Thoracic aorta (tissue), 2 donors: ENCODE results near the gene CNOT8. TPM values are rescaled to one million over a fixed set of nuclear protein-coding genes. Genes with fewer than 3 reads are reported as not detected.

Experiments
- ATAC-seq: fragments of 150-250 bp; one replicate; pipeline ENCODE4 v1.8.0; 2017; ENCODE audit warnings: low read depth; ENCODE audit not compliant: insufficient number of reproducible peaks, low FRiP score
- DNase-seq: peaks from one replicate; pipeline ENCODE4 v3.0.0-alpha.2; 2020; ENCODE audit warnings: low spot score
- H3K27ac ChIP-seq, 2 donors: fragments of 200-600 bp; sonication (generic); 1 replicate in 1 of 2; 2 replicates in 1 of 2; pipeline ENCODE4 v1.5.1; 2016; ENCODE audit warnings: mild to moderate bottlenecking in 2 of 2, moderate library complexity in 2 of 2
- H3K27me3 ChIP-seq: fragments of 200-600 bp; sonication (generic); replicated peaks from 2 replicates; pipeline ENCODE4 v1.6.0; 2016; ENCODE audit warnings: mild to moderate bottlenecking; ENCODE audit not compliant: insufficient read depth
- H3K36me3 ChIP-seq: fragments of 200-600 bp; sonication (generic); one replicate; pipeline ENCODE4 v1.5.1; 2016
- H3K4me1 ChIP-seq, 2 donors: fragments of 200-600 bp; sonication (generic); 1 replicate in 1 of 2; 2 replicates in 1 of 2; pipeline versions ENCODE4 v1.5.1 to v1.6.0; 2016; ENCODE audit warnings: low read depth in 2 of 2, mild to moderate bottlenecking in 1 of 2; ENCODE audit not compliant: control insufficient read depth in 1 of 2
- H3K4me3 ChIP-seq: fragments of 200-600 bp; sonication (generic); 2 replicates; pipeline ENCODE4 v1.5.1; 2016; ENCODE audit warnings: mild to moderate bottlenecking
- H3K9me3 ChIP-seq: fragments of 200-600 bp; sonication (generic); 2 replicates; pipeline ENCODE4 v1.5.1; 2016
- CTCF ChIP-seq: fragments of 200-600 bp; sonication (generic); IDR thresholded peaks from one replicate; pipeline ENCODE4 v1.5.1; 2019; ENCODE audit warnings: antibody characterized with exemption
- total RNA-seq, 2 donors: library from RNA; depleted of rRNA; stranded (reverse); fragments of >200 nt; gene quantifications; one replicate each; pipeline versions ENCODE4 v1.1.0 to v1.2.3, GENCODE V29; 2016

Gene CNOT8
- total RNA-seq, 2 donors from 2014 or later, result 75.5 to 90.9 TPM

GRCh38 chr5:154868702-154869101 lies 10.3 kb downstream of the CNOT8 start:
- ATAC-seq (no peak), DNase-seq (no peak)
- TF ChIP-seq CTCF, result no peak
- no peaks in the 10 kb centered on the region for H3K9me3 ChIP-seq
- peaks cover 27% of the 10 kb centered on the region for H3K36me3 ChIP-seq
- H3K4me3 ChIP-seq, result no peak overlapping the region
- H3K4me1 ChIP-seq, result peaks cover 10 to 25% of the 10 kb centered on the region in 2 donors
- no peaks in the 10 kb centered on the region for H3K27me3 ChIP-seq
- no peak overlapping the region for H3K27ac ChIP-seq

- no peak for TF ChIP-seq CTCF
- H3K36me3 ChIP-seq, result peaks cover 45% of the 10 kb centered on the region
- no peak for ATAC-seq
Measured at GRCh38 chr5:154871734-154872133, 13.3 kb downstream of the CNOT8 start.

GRCh38 chr5:154873791-154874331 lies 15.4 kb downstream of the CNOT8 start:
- Histone ChIP-seq H3K27me3 (no peaks in the 10 kb centered on the region), H3K4me3 (no peak overlapping the region), H3K4me1 (peaks cover 0 to 20% of the 10 kb centered on the region in 2 donors), H3K36me3 (peaks cover 45% of the 10 kb centered on the region), H3K27ac (peak overlapping the region; percentile 65 to 74), H3K9me3 (peaks cover 9% of the 10 kb centered on the region)
- no peak for ATAC-seq
- TF ChIP-seq CTCF, result no peak
- DNase-seq, result no peak

More at GRCh38 chr5:154871734-154872133, 13.3 kb downstream of the CNOT8 start:
- Histone ChIP-seq H3K4me1 (peaks cover 4 to 26% of the 10 kb centered on the region in 2 donors), H3K4me3 (no peak overlapping the region), H3K9me3 (no peaks in the 10 kb centered on the region), H3K27me3 (no peaks in the 10 kb centered on the region), H3K27ac (peak overlapping the region; percentile 86 to 88)
- no peak for DNase-seq

- no peak overlapping the region for H3K27ac ChIP-seq
- DNase-seq (no peak), ATAC-seq (no peak)
- H3K9me3 ChIP-seq, result peaks cover 16% of the 10 kb centered on the region
- TF ChIP-seq CTCF, result no peak
- peaks cover 31% of the 10 kb centered on the region for H3K36me3 ChIP-seq
- peaks cover 0 to 5% of the 10 kb centered on the region in 2 donors for H3K4me1 ChIP-seq
- no peak overlapping the region for H3K4me3 ChIP-seq
- no peaks in the 10 kb centered on the region for H3K27me3 ChIP-seq
Measured at GRCh38 chr5:154878642-154879335, 20.4 kb downstream of the CNOT8 start.

- DNase-seq (no peak), ATAC-seq (no peak)
- no peaks in the 10 kb centered on the region for H3K27me3 ChIP-seq
- no peak for TF ChIP-seq CTCF
- peaks cover 29% of the 10 kb centered on the region for H3K36me3 ChIP-seq
- H3K9me3 ChIP-seq, result peaks cover 32% of the 10 kb centered on the region
- no peak overlapping the region for H3K27ac ChIP-seq
- H3K4me3 ChIP-seq, result no peak overlapping the region
- no peaks in the 10 kb centered on the region for H3K4me1 ChIP-seq
Measured at GRCh38 chr5:154881986-154882385, 23.6 kb downstream of the CNOT8 start.
